T-helper 1 cell treated with Interleukin-12 subunit alpha and Interleukin-12 subunit beta and Interleukin-4 antibody, amounts not matched to agents 30 ng/mL and 1 ng/mL, for 36 hours (primary cell): Measurements from ENCODE around the gene ATG2B. TPM values are rescaled to one million over a fixed set of nuclear protein-coding genes. Genes with fewer than 3 reads are reported as not detected.

Experiments used
- intact Hi-C: fragments of 100-400 bp; cut with micrococcal nuclease; formaldehyde crosslinking; loops from one replicate; pipeline ENCODE4 v1.15.1; 2024
- total RNA-seq: library from RNA; stranded (reverse); gene quantifications from 2 replicates; pipeline ENCODE4 v1.2.3, GENCODE V29; 2022

ATG2B gene
- total RNA-seq, 1 donor from 2014 or later: 21.3 TPM

- intact Hi-C loops: no loop called here
Observed at GRCh38 chr14:96309896-96310330, 53.2 kb downstream of the ATG2B start.

DNA sequence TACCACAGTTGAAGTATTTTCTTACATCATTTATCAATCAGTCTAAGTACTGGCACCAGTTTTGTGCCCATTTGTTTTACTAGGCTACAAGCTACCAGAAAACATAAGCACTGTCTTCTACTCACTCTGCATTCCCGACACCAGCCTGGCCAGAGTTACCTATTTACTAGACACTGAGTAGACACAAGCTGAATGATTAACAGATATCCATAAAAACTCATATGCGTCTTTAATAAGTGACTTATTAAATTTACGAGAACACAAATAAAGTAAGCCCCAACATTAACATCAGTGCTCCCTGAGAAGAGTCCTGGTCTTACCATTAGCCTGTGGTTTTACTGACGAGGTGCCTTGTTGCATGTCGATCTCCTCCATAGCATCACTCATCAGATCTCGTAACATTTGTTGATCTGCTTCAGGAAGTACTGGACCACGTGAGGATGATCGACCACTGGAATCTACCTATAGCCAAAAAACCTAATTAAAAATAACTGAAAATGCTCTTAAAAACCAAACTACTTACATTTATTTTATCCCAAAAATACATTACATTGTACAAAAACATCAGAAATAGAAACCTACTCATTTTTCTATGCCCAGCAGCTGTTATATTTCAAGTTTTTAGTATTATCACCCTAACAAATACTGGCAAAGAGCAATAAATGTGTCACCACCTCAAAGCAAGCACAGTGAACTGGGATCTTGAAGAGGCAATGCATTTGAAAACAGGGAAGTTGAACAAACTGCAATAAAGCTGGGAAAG, 53.8 kb downstream of the ATG2B start:
- intact Hi-C loops: no loop called here

DNA sequence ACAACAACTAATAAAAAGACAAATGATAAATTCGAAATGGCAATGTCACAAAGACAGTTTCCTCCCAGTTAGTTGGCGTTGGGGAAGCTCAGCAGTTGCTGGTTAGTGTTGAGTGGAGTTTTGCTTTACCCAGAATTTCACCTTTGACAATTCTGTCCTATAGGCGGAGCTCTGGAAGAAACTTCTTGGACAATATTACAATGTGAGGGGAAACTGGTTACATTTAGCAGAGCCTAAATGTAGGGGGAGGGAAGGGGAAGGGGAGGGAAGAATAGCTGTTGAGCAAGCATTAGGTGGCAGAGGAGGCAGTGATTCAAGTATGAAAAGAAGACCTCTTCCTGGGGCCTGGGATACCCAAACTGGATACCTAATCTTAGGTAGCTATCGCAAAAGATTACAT, 55.7 kb downstream of the ATG2B start:
- intact Hi-C loops: no loop called here

DNA sequence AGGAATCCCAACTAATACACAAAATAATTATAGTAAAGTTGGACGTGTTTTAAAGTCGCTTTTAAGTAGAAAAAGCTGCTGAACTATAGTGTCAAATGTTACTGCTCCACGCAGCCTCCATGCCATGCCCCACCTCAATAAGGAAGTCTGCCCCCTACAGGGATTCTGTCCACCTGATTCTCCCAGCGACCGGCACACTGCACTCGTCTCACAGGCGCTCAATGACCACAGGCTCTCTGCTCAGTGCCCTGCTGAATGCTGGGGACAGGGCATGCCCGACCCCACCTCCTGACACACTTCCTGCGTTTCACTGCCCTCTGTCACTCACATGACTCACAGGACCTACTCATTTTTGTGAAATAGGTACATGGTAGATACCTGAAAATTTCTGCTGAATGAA, 58.2 kb downstream of the ATG2B start:
- intact Hi-C loops: no loop called here

- intact Hi-C loops: no loop called here
Observed at GRCh38 chr14:96303981-96304380, 59.2 kb downstream of the ATG2B start.

DNA sequence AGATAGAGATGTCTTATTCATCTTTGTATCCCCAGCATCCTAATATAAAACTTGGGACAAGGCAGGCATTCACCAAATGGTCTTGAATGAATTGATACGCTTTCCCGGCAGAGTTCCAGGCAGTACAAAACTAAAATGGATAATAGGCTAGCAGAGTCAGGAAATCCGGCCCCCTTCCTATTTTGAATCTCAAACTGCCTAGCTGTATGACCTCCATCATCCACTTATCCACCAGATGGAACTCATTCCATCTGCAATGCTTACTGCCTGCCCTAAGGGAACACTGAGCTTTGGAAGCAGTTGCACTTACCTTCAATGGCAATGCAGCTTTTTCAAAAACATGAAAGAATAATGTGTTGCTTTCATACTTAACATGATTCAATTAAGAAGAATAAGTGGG, 63.7 kb downstream of the ATG2B start:
- intact Hi-C loops: loop anchor here (5.0 kb wide), 1 partner anchor 203 kb away; the partner anchor contains the start of gene PAPOLA

DNA sequence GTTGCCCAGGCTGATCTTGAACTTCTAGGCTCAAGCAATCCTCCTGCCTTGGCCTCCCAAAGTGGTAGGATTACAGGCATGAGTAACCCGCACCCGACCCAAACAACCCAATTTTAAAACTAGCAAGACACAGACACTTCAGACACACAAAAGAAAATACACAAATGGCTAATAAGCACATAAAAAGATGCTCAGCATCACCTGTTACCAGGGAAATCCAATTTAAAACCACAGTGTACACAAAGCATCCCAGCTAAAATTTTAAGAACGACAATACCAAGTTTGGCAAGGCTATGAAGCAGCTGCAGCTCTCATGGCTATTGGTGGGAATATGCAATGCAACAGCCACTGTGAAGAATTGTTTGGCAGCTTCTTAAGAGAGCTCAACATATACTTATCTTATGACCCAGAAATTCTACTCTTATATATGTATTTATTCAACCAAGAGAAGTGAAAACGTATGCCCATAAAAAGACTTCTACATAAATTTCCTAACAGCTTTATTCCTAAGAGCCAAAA, 65.1 kb downstream of the ATG2B start:
- intact Hi-C loops: loop anchor here (1.0 to 5.0 kb wide), 4 partner anchors 65 to 204 kb away; partner anchors contain the start of genes ATG2B, GSKIP and PAPOLA

DNA sequence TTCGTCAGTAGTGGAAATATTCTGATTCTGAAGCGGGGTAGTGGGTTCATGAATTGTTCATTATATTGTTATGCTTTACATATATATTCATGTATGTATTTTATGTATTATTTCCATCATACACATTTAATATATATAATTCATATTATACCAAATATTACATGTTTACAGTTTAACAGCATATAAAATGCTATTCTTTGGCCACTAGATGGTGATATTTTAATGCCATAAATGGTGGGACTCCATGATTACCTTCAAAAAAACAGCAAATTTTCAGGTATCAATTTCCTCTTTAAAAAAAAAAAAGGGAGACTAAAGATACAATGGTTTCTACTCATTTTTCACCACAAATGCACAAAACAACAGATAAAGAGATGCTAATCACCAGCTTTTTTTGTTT, 66.1 kb downstream of the ATG2B start:
- intact Hi-C loops: loop anchor here (1.0 to 5.0 kb wide), 4 partner anchors 66 to 205 kb away; partner anchors contain the start of genes ATG2B, GSKIP and PAPOLA

DNA sequence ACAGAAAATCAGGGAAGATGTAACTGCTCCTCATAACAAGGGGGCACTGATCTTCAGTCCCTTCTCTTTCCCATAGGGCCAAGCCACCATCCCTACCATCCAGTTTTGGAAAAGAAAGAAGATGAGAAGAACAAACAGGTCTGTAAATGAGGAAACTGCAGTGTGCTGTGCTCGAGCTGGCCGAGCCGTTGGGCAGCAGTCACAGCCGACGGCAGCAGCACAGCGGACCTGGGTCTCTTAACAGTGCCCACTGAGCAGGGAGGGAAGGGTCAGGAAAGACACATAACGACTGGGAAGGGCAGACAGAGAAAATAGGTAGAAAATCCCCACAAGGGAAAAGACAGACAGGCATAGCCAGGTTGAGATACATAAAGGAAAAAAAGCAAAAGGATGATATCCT, 68.9 kb downstream of the ATG2B start:
- intact Hi-C loops: no loop called here

DNA sequence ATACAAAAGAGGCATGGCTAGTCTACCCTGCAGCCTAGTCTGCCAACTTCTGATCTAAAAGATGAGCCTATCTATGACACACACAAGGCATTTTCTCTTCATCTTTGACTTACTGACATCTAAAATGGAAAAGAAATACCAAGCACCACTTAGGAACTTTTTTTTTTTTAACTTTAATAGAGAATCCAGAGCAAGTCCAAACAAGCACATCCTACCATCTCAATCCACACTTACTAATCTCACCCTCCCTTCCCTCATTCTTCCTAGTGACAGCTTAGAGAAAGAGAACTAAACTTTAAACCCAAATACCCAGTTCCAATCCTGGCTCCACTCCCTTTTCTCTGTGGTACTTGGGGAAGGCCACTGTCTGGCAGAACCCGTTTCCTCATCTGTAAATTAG, 75.3 kb downstream of the ATG2B start:
- intact Hi-C loops: no loop called here

DNA sequence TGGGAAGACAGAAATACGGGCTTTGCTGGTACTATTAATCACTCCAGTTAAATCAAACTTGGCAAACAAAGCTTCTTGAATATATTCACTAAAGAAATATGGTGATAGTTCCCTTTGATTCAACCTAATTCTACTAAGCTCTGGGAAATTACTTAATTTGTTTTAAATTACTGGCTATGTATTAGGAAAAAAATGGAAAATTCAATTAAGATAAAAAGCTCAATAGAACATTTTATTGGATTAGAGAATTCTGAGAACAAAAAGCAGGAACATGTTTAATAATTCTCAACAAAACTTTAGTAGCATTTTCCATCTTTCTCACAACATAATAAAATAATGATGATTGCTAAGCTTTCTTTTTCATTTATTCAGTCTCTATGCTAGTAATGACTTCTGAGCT, 76.9 kb downstream of the ATG2B start:
- intact Hi-C loops: no loop called here

- intact Hi-C loops: no loop called here
Observed at GRCh38 chr14:96285667-96286066, 77.5 kb downstream of the ATG2B start.

- intact Hi-C loops: no loop called here
Observed at GRCh38 chr14:96284430-96284829, 78.7 kb downstream of the ATG2B start.

- intact Hi-C loops: no loop called here
Observed at GRCh38 chr14:96284008-96284407, 79.1 kb downstream of the ATG2B start.

DNA sequence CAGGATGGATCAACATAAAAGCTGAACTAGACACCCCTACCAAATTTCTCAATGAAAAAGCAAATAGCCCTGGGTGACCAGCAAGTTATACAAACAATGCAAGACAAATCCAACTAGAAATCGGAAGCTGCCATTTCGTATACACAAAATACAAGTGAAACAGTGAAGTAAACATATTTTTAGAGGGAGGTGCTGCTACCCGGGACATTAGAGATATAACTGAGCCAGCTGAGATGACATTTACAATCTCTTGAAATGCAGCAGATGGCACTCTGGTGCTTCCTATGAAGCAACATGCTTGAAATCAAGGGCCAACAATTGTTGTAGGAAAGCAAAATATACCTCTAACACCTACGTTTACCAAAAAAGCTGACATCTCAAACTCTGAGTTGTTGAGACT, 81.7 kb downstream of the ATG2B start:
- intact Hi-C loops: no loop called here

- intact Hi-C loops: no loop called here
Observed at GRCh38 chr14:96280104-96280503, 83.0 kb downstream of the ATG2B start.

GRCh38 chr14:96279564-96279963, 83.6 kb downstream of the ATG2B start:
- intact Hi-C loops: loop anchor here (5.0 to 10.0 kb wide), 2 partner anchors 222 to 285 kb away; no protein-coding TSS in a partner anchor

GRCh38 chr14:96277890-96278289, 85.3 kb downstream of the ATG2B start:
- intact Hi-C loops: loop anchor here (5.0 to 10.0 kb wide), 2 partner anchors 221 to 283 kb away; no protein-coding TSS in a partner anchor

DNA sequence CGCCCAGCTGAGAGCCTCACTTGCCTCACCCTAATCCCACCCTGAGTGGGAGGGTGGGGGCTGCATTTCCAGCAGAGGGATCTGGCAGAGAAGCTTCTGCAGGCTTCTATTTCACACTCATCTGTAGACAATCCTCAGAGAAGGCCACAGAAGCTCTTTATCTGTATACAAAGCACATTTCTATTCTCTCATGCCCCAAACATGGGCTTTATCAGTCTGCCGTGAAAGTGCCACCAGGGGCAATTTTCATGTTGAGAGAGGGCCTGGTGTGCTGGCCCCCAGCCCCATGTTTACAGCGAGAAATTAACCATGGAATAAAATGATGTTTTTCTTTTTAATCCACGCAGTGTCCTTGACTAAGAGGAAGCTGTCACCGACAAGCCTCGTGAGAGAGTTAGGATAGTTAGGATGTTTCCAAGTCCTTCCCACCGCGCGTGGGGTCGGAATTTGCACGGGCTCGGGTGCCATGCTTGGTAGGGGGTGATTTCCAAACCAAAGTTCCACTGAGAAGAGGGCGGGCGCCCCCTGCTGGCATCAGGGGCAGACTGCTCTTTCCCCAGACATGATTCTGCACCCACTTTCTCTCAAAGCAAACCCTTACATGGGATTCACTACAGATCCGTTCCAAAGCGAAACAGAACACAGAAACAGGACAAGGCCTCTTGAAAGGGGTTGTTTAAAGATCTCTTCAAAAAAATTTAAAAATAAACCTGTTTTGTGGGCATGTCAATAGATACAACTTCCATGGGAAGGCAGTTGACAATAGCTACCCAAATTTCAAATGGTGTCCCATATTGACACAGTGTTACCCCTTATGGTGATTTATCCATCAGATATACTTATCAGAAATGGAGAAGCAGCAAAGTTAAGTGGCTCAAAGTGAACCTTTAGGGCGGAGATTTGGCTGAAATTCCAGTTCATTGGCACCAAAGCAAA, 87.7 kb downstream of the ATG2B start:
- intact Hi-C loops: loop anchor here (1.0 to 10.0 kb wide), 4 partner anchors 175 to 714 kb away; no protein-coding TSS in a partner anchor

- intact Hi-C loops: loop anchor here (10.0 kb wide), 1 partner anchor 280 kb away; no protein-coding TSS in a partner anchor
Observed at GRCh38 chr14:96274543-96274942, 88.6 kb downstream of the ATG2B start.

DNA sequence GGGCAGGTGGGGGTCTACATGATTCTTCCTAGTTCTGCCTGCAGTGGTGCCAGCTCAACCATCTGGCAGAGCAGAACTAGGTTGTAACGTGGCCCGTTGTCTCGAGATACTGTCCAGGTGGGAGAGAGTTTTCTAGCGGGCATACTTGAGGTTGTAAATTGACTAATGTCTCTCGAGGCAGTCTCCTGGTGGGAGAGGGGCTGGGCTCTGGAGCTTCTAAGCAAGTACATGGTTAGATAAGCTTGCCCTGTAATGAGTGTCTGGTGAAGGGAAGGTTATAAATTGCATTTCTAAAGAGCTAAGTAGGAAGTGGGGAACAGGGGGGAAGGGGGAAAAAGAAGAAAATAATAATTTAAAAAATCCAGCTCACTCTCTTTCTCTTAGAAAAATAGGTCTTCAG, 89.0 kb downstream of the ATG2B start:
- intact Hi-C loops: loop anchor here (10.0 kb wide), 1 partner anchor 279 kb away; no protein-coding TSS in a partner anchor
